HepG2 (cell line): Measurements from ENCODE around the gene ART5. TPM values are rescaled to one million over a fixed set of nuclear protein-coding genes. Genes with fewer than 3 reads are reported as not detected.

Source experiments
- ATAC-seq: fragments of 200-7000 bp; cut with Tn5 transposase; 3 replicates; pipeline ENCODE4 v1.9.1; 2020; ENCODE audit warnings: mild to moderate bottlenecking, moderate library complexity
- BruUV-seq: library from RNA; stranded (reverse); fragments of 400-500 nt; replicated peaks from 2 replicates; lab custom pipeline; 2021; lab: Mats Ljungman, UMichigan
- CTCF ChIA-PET: fragments of 300-600 bp; formaldehyde crosslinking; extraction: SDS; loops from one replicate; lab custom pipeline; 2021; ENCODE audit warnings: low total read pairs, inconsistent platforms, low intra/inter-chr PET ratio; lab: Yijun Ruan, JAX
- POLR2A ChIA-PET: fragments of 350-600 bp; sonication (Branson Sonifier 250); formaldehyde crosslinking; loops from one replicate; lab custom pipeline; 2020; ENCODE audit warnings: antibody characterized with exemption, inconsistent platforms; lab: Yijun Ruan, JAX
- DNase-seq: peaks from one replicate; pipeline ENCODE4 v3.0.0-alpha.2; 2015; ENCODE audit warnings: low spot score
- FAIRE-seq: peaks from 3 replicates; lab custom pipeline; 2011; peaks lifted over from hg19 to GRCh38; lab: Jason Lieb, UNC
- H2AFZ ChIP-seq: one replicate; pipeline ENCODE4 v1.6.1; 2011; ENCODE audit warnings: low read length, inconsistent platforms
- H3K27ac ChIP-seq: fragments of 300-600 bp; 3 replicates; pipeline ENCODE4 v1.8.0; 2011; ENCODE audit warnings: mixed run types, mild to moderate bottlenecking, mixed read lengths, low read length, inconsistent platforms; ENCODE audit not compliant: insufficient read depth; ENCODE audit errors: extremely low read length
- H3K27me3 ChIP-seq, 2 experiments: fragments of 200-600 bp in 1 of 2; 2 replicates in 1 of 2; 3 replicates in 1 of 2; pipeline versions ENCODE4 v1.6.0 to v1.8.0; 2011; ENCODE audit warnings: low read length in 2 of 2, mild to moderate bottlenecking in 2 of 2, moderate library complexity in 2 of 2, inconsistent platforms in 1 of 2; ENCODE audit not compliant: insufficient read depth in 2 of 2, control insufficient read depth in 1 of 2
- H3K36me3 ChIP-seq, 2 experiments: fragments of 200-600 bp in 1 of 2; replicated peaks in 1 of 2; 2 replicates in 1 of 2; 3 replicates in 1 of 2; pipeline versions ENCODE4 v1.5.1 to v1.8.0; 2011; ENCODE audit warnings: low read length in 2 of 2, inconsistent platforms in 1 of 2; ENCODE audit not compliant: insufficient read depth in 2 of 2, control insufficient read depth in 1 of 2
- H3K4me1 ChIP-seq: 2 replicates; pipeline ENCODE4 v1.5.1; 2012; ENCODE audit warnings: low read length, inconsistent platforms; ENCODE audit not compliant: insufficient read depth
- H3K4me2 ChIP-seq: 2 replicates; pipeline ENCODE4 v1.6.0; 2011; ENCODE audit warnings: low read depth, low read length, inconsistent platforms
- H3K4me3 ChIP-seq, 3 experiments: fragments of 200-600 bp in 1 of 3; sonication (generic), shearing (Covaris generic) in 1 of 3; replicated peaks in 1 of 3; 2 replicates each; pipeline ENCODE4 v1.5.1; 2011 to 2016; ENCODE audit warnings: low read length in 3 of 3, inconsistent platforms in 2 of 3, low read depth in 2 of 3, mild to moderate bottlenecking in 2 of 3, control low read depth in 1 of 3, mixed read lengths in 1 of 3; ENCODE audit not compliant: insufficient read depth in 1 of 3
- H3K79me2 ChIP-seq: one replicate; pipeline ENCODE4 v1.6.1; 2011; ENCODE audit warnings: low read length, inconsistent platforms; ENCODE audit not compliant: insufficient read depth
- H3K9ac ChIP-seq: 2 replicates; pipeline ENCODE4 v1.6.0; 2011; ENCODE audit warnings: mild to moderate bottlenecking, low read depth, low read length, inconsistent platforms; ENCODE audit not compliant: insufficient read depth
- H3K9me3 ChIP-seq: 2 replicates; pipeline ENCODE4 v1.5.1; 2012; ENCODE audit warnings: mild to moderate bottlenecking, low read length
- H4K20me1 ChIP-seq: 2 replicates; pipeline ENCODE4 v1.6.0; 2011; ENCODE audit warnings: inconsistent platforms, mild to moderate bottlenecking, low read length, moderate library complexity; ENCODE audit not compliant: insufficient read depth
- ARID2 ChIP-seq: sonication (generic); formaldehyde crosslinking; IDR thresholded peaks from 2 replicates; pipeline ENCODE4 v1.8.1; 2022; ENCODE audit warnings: mild to moderate bottlenecking, missing genetic modification reagents, borderline replicate concordance
- GATAD1 ChIP-seq: IDR thresholded peaks from 2 replicates; pipeline ENCODE4 v1.6.1; 2016; ENCODE audit warnings: missing genetic modification reagents, missing compliant biosample characterization
- HDAC2 ChIP-seq: sonication (generic); formaldehyde crosslinking; IDR thresholded peaks from 2 replicates; pipeline ENCODE4 v1.4.0; 2020; ENCODE audit warnings: missing genetic modification reagents
- HNRNPK ChIP-seq: fragments of 200-400 bp; formaldehyde crosslinking; IDR thresholded peaks from 2 replicates; pipeline ENCODE4 v1.6.1; 2018; ENCODE audit warnings: low read length, low read depth, moderate library complexity, mild to moderate bottlenecking; ENCODE audit not compliant: poor library complexity, severe bottlenecking
- KLF16 ChIP-seq, 2 experiments: sonication (generic) in 1 of 2; formaldehyde crosslinking in 1 of 2; IDR thresholded peaks; 2 replicates each; pipeline versions ENCODE4 v1.6.1 to v1.8.0; 2016 to 2023; ENCODE audit warnings: missing genetic modification reagents in 2 of 2, missing compliant biosample characterization in 1 of 2
- MNT ChIP-seq: fragments of 450-650 bp; IDR thresholded peaks from 2 replicates; pipeline ENCODE4 v1.6.1; 2016
- NFIB ChIP-seq: sonication (generic); formaldehyde crosslinking; IDR thresholded peaks from 2 replicates; pipeline ENCODE4 v1.9.0; 2021; ENCODE audit warnings: missing genetic modification reagents, mild to moderate bottlenecking, borderline replicate concordance
- NFKB2 ChIP-seq: sonication (generic); formaldehyde crosslinking; IDR thresholded peaks from 2 replicates; pipeline ENCODE4 v1.4.0; 2020; ENCODE audit warnings: missing genetic modification reagents, borderline replicate concordance
- SETDB1 ChIP-seq: sonication (generic); formaldehyde crosslinking; IDR thresholded peaks from 2 replicates; pipeline ENCODE4 v1.5.1; 2020; ENCODE audit warnings: missing genetic modification reagents, mild to moderate bottlenecking, borderline replicate concordance
- ZBTB42 ChIP-seq: sonication (generic); formaldehyde crosslinking; IDR thresholded peaks from 2 replicates; pipeline ENCODE4 v1.5.0; 2020; ENCODE audit warnings: mild to moderate bottlenecking, missing genetic modification reagents
- ZFAT ChIP-seq: sonication (generic); formaldehyde crosslinking; conservative IDR thresholded peaks from 2 replicates; pipeline ENCODE4 v1.8.1; 2023; ENCODE audit warnings: missing genetic modification reagents, inconsistent platforms
- ZFP36L1 ChIP-seq: sonication (generic); formaldehyde crosslinking; IDR thresholded peaks from 2 replicates; pipeline ENCODE4 v1.8.0; 2022; ENCODE audit warnings: mild to moderate bottlenecking, missing genetic modification reagents, moderate library complexity
- ZNF503 ChIP-seq: sonication (generic); formaldehyde crosslinking; IDR thresholded peaks from 2 replicates; pipeline ENCODE4 v1.4.0; 2020; ENCODE audit warnings: missing genetic modification reagents
- ZNF576 ChIP-seq: sonication (generic); formaldehyde crosslinking; IDR thresholded peaks from 2 replicates; pipeline ENCODE4 v1.4.0; 2020; ENCODE audit warnings: mild to moderate bottlenecking, missing genetic modification reagents
- ZNF605 ChIP-seq: sonication (generic); formaldehyde crosslinking; IDR thresholded peaks from 2 replicates; pipeline ENCODE4 v1.8.0; 2022; ENCODE audit warnings: mild to moderate bottlenecking, missing genetic modification reagents
- ZNF747 ChIP-seq: sonication (generic); formaldehyde crosslinking; IDR thresholded peaks from 2 replicates; pipeline ENCODE4 v1.8.1; 2023; ENCODE audit warnings: missing genetic modification reagents, mild to moderate bottlenecking, borderline replicate concordance
- WGBS: methylation state at CpG from one replicate; pipeline ENCODE4 v1.1.6; 2017; ENCODE audit warnings: low lambda C conversion rate; 5-methylcytosine and 5-hydroxymethylcytosine counted together
- in situ Hi-C: cut with HindIII; loops from 2 replicates; pipeline ENCODE4 v1.10.0; 2017; ENCODE audit warnings: low pct_unique_long_range_greater_than_20kb; ENCODE audit not compliant: extremely low pct_ligation_motif_present
- intact Hi-C: fragments of 100-400 bp; cut with micrococcal nuclease; formaldehyde crosslinking; loops from one replicate; pipeline ENCODE4 v1.10.0; 2022; ENCODE audit not compliant: unreplicated experiment
- polyA plus RNA-seq, 8 experiments: library from polyadenylated mRNA; depleted of rRNA in 3 of 8; stranded (reverse) in 7 of 8; unstranded in 1 of 8; fragments of >200 nt; fragmentation: Illumina TruSeq in 4 of 8; extraction: Trizol in 4 of 8; gene quantifications; 2 replicates each; pipeline versions ENCODE4 v1.2.1 to v1.2.3, GENCODE V29; 2011 to 2016; ENCODE audit warnings: low read depth in 4 of 8, missing spikeins in 1 of 8, mixed read lengths in 1 of 8; ENCODE audit not compliant: insufficient read depth in 1 of 8
- total RNA-seq, 5 experiments: library from RNA; depleted of rRNA; stranded (reverse); fragments of >200 nt; fragmentation: Illumina TruSeq; extraction: Trizol; gene quantifications; 2 replicates each; pipeline ENCODE4 v1.2.3, GENCODE V29; 2016; ENCODE audit warnings: low read depth in 1 of 5
- TF ChIP-seq, protein P1 (sequence below): sonication (generic); formaldehyde crosslinking; IDR thresholded peaks from 2 replicates; pipeline ENCODE4 v1.5.1; 2020; ENCODE audit warnings: missing genetic modification reagents, mild to moderate bottlenecking, borderline replicate concordance

ART5 gene
- total and polyA plus RNA-seq, 2 of the 13 experiments (the other 11 are each of a cell fraction or from before 2014, with no cell fraction given): 0.55 to 0.93 TPM

DNA sequence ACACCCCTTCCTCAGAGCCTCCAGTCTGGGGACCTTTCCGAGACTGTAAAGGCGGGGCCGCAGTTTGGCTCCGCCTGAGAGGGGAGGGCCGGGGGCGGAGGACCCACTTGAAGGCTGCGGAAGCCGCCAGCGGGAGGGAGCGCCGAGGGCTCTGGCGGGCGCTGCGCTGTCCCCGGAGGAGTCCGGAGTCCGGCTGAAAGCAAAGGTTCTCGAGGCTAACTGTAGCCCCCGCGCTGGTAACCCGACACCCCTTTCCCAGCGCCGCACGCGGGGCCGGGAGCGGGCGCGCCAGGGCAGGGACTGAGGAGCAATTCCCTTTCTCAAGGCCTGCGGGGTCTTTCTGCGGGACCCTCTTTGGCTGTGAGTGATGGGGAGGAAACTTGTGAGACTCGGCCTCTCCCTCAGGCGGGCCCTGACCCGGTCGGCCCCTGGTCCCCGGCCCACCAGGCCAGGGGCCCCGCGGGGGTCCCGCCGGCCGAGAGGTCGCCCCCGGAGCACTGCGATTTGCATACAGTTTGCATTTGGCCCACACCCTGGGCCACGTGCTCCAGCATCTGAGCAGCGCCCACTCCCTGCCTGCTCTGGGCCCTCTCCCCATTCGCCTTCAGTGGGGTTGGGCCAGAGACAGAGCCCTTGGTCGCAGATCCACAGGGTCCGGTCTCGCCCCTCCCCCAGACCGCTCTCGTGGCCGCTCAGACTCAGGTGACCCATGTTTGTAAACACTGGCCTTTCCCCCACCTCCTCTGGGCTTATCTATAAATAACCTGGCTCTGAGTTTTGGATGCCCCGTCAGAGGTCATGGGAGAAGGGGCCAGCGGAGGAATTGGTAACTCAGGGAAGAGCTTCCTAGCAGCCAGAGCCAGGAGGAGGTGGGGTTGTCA is 519 bp upstream of the ART5 start:
- BruUV-seq: TSS peak; percentile 88
- Histone ChIP-seq H4K20me1 (no peaks in the 10 kb centered on the region; the same call in 1 of the 2 replicates), H3K9me3 (no peaks in the 10 kb centered on the region), H3K4me3 (peak overlapping the region; percentile 42 to 76 (median 46)), H3K4me1 (peaks cover 13% of the 10 kb centered on the region), H3K9ac (peak overlapping the region; percentile 74), H3K36me3 (no peaks in the 10 kb centered on the region), H3K27me3 (peaks cover 0 to 24% of the 10 kb centered on the region in 2 experiments; a peak in 4 of 5 replicates), H2AFZ (no peak overlapping the region), H3K27ac (peak overlapping the region; percentile 73), H3K79me2 (no peaks in the 10 kb centered on the region), H3K4me2 (peak overlapping the region; percentile 97)
- in situ Hi-C loops (no loop called here), intact Hi-C loops (no loop called here)
- WGBS: 0% methylated on average over 7 of the region's 55 CpGs
- ATAC-seq: peak; percentile 95
- CTCF ChIA-PET: no interaction called here
- POLR2A ChIA-PET: no interaction called here
- FAIRE-seq: no peak
- DNase-seq: peak; percentile 81
- no peak for TF ChIP-seq SETDB1 (CRISPR knock-in tag)
- TF ChIP-seq ZBTB42: no peak
- no peak for TF ChIP-seq ZNF605 (CRISPR knock-in tag)
- TF ChIP-seq HDAC2 (CRISPR knock-in tag): peak; percentile 17; the same call in 1 of the 2 replicates
- 0 out of 2 replicates have a peak, but pooled peaks have one; percentile 9 for TF ChIP-seq GATAD1 (CRISPR knock-in tag)
- TF ChIP-seq ZNF576 (CRISPR knock-in tag): no peak
- peak; percentile 61; the same call in 1 of the 2 replicates for TF ChIP-seq NFKB2
- TF ChIP-seq ZFP36L1 (CRISPR knock-in tag): no peak
- no peak for TF ChIP-seq HNRNPK
- TF ChIP-seq ZNF503 (CRISPR knock-in tag): peak; percentile 44; the same call in 1 of the 2 replicates
- TF ChIP-seq, protein P1, sequence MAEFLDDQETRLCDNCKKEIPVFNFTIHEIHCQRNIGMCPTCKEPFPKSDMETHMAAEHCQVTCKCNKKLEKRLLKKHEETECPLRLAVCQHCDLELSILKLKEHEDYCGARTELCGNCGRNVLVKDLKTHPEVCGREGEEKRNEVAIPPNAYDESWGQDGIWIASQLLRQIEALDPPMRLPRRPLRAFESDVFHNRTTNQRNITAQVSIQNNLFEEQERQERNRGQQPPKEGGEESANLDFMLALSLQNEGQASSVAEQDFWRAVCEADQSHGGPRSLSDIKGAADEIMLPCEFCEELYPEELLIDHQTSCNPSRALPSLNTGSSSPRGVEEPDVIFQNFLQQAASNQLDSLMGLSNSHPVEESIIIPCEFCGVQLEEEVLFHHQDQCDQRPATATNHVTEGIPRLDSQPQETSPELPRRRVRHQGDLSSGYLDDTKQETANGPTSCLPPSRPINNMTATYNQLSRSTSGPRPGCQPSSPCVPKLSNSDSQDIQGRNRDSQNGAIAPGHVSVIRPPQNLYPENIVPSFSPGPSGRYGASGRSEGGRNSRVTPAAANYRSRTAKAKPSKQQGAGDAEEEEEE: no peak
- no peak; the same call in 1 of the 2 replicates for TF ChIP-seq ZNF747 (CRISPR knock-in tag)
- 0 out of 2 replicates have a peak, but pooled peaks have one; percentile 68 for TF ChIP-seq ARID2 (CRISPR knock-in tag)
- TF ChIP-seq ZFAT (CRISPR knock-in tag): no peak
- no peak for TF ChIP-seq NFIB (CRISPR knock-in tag)
- no peak for TF ChIP-seq KLF16 (CRISPR knock-in tag; IDR thresholded peaks at IDR 0.05)
- TF ChIP-seq MNT: no peak
